Neural crest cell (in vitro differentiated cells): Measurements from ENCODE around the gene RSF1. TPM values are rescaled to one million over a fixed set of nuclear protein-coding genes. Genes with fewer than 3 reads are reported as not detected.
"Not testable (repeated sequence)": the region's sequence is repeated elsewhere in the genome, so short reads cannot be mapped to it uniquely, and the experiment has no call there.

Experiments
- DNase-seq: peaks from one replicate; pipeline ENCODE4 v3.0.0; 2021; ENCODE audit warnings: low read depth, mixed read lengths, low spot score
- H3K27ac Mint-ChIP-seq: one replicate; pipeline ENCODE4 v1.8.0; 2021; ENCODE audit warnings: mild to moderate bottlenecking, mixed read lengths; ENCODE audit not compliant: unreplicated experiment
- H3K27me3 Mint-ChIP-seq: 2 replicates; pipeline ENCODE4 v1.8.0; 2021; ENCODE audit warnings: low read depth, mild to moderate bottlenecking, mixed read lengths
- H3K36me3 Mint-ChIP-seq: 2 replicates; pipeline ENCODE4 v1.8.0; 2021; ENCODE audit warnings: low read depth, mild to moderate bottlenecking, mixed read lengths
- H3K4me1 Mint-ChIP-seq: 2 replicates; pipeline ENCODE4 v1.8.0; 2021; ENCODE audit warnings: mixed read lengths
- H3K4me3 Mint-ChIP-seq: one replicate; pipeline ENCODE4 v1.8.0; 2021; ENCODE audit warnings: mild to moderate bottlenecking, mixed read lengths
- H3K9me3 Mint-ChIP-seq: 2 replicates; pipeline ENCODE4 v1.8.0; 2021; ENCODE audit warnings: mixed read lengths
- CTCF ChIP-seq: fragments of 200-600 bp; sonication (generic); conservative IDR thresholded peaks from 2 replicates; pipeline ENCODE4 v1.5.0; 2021; ENCODE audit warnings: antibody characterized with exemption, mild to moderate bottlenecking
- total RNA-seq: library from RNA; stranded (reverse); gene quantifications from 2 replicates; pipeline ENCODE4 v1.2.1, GENCODE V29; 2021

Gene RSF1
- total RNA-seq, 1 donor from 2014 or later: 85.4 TPM

- Mint-ChIP-seq H3K27me3 (peaks cover 3% of the 10 kb centered on the region), H3K9me3 (peaks cover 2% of the 10 kb centered on the region), H3K4me1 (peaks cover 24% of the 10 kb centered on the region), H3K36me3 (peaks cover 3% of the 10 kb centered on the region), H3K4me3 (peak overlapping the region; percentile 96), H3K27ac (peak overlapping the region; percentile 54)
- no peak for TF ChIP-seq CTCF
- DNase-seq: no peak
Measured at GRCh38 chr11:77636731-77637344, 183.7 kb downstream of the RSF1 start.

- not testable (repeated sequence) for H3K4me3 Mint-ChIP-seq, DNase-seq, H3K27me3 Mint-ChIP-seq, H3K36me3 Mint-ChIP-seq, H3K9me3 Mint-ChIP-seq, H3K27ac Mint-ChIP-seq
- peaks cover 27% of the 10 kb centered on the region for H3K4me1 Mint-ChIP-seq
Measured at GRCh38 chr11:77633926-77634325, 186.6 kb downstream of the RSF1 start.

GRCh38 chr11:77630157-77630710, 190.3 kb downstream of the RSF1 start:
- H3K27ac Mint-ChIP-seq: peak overlapping the region; percentile 10
- H3K36me3 Mint-ChIP-seq: no peaks in the 10 kb centered on the region
- no peaks in the 10 kb centered on the region for H3K27me3 Mint-ChIP-seq
- peaks cover 3% of the 10 kb centered on the region for H3K4me1 Mint-ChIP-seq
- no peak for DNase-seq
- H3K4me3 Mint-ChIP-seq: no peak overlapping the region
- TF ChIP-seq CTCF: no peak
- H3K9me3 Mint-ChIP-seq: no peaks in the 10 kb centered on the region

GRCh38 chr11:77619576-77620198, 200.8 kb downstream of the RSF1 start:
- Mint-ChIP-seq H3K36me3 (peaks cover 7% of the 10 kb centered on the region), H3K27me3 (no peaks in the 10 kb centered on the region), H3K4me3 (no peak overlapping the region), H3K27ac (no peak overlapping the region), H3K4me1 (no peaks in the 10 kb centered on the region), H3K9me3 (no peaks in the 10 kb centered on the region)
- peak; percentile 18 for DNase-seq
- peak; percentile 85 for TF ChIP-seq CTCF

GRCh38 chr11:77617892-77618291, 202.6 kb downstream of the RSF1 start:
- H3K4me1 Mint-ChIP-seq: no peaks in the 10 kb centered on the region
- no peaks in the 10 kb centered on the region for H3K27me3 Mint-ChIP-seq
- H3K4me3 Mint-ChIP-seq: no peak overlapping the region
- TF ChIP-seq CTCF: no peak
- H3K9me3 Mint-ChIP-seq: no peaks in the 10 kb centered on the region
- H3K36me3 Mint-ChIP-seq: peaks cover 10% of the 10 kb centered on the region
- no peak overlapping the region for H3K27ac Mint-ChIP-seq
- no peak for DNase-seq

- Mint-ChIP-seq H3K4me1 (no peaks in the 10 kb centered on the region), H3K27ac (no peak overlapping the region), H3K4me3 (no peak overlapping the region), H3K27me3 (no peaks in the 10 kb centered on the region), H3K9me3 (no peaks in the 10 kb centered on the region), H3K36me3 (peaks cover 10% of the 10 kb centered on the region)
- DNase-seq: no peak
- TF ChIP-seq CTCF: no peak
Measured at GRCh38 chr11:77611921-77612320, 208.6 kb downstream of the RSF1 start.
